Dermis microvascular lymphatic vessel endothelial cell (primary cell): ENCODE data around the gene SLC11A1. TPM values are rescaled to one million over a fixed set of nuclear protein-coding genes. Genes with fewer than 3 reads are reported as not detected.

Experiments used
- DNase-seq, 2 donors: peaks; one replicate each; pipeline versions ENCODE4 v3.0.0 to v3.0.0-alpha.2; 2010; ENCODE audit warnings: low read depth in 2 of 2
- total RNA-seq: library from RNA; depleted of rRNA; stranded (reverse); fragments of >200 nt; gene quantifications from 2 replicates; pipeline ENCODE4 v1.2.1, GENCODE V29; 2014

Gene SLC11A1
- total RNA-seq, 1 donor from 2014 or later: 0.13 TPM

DNA sequence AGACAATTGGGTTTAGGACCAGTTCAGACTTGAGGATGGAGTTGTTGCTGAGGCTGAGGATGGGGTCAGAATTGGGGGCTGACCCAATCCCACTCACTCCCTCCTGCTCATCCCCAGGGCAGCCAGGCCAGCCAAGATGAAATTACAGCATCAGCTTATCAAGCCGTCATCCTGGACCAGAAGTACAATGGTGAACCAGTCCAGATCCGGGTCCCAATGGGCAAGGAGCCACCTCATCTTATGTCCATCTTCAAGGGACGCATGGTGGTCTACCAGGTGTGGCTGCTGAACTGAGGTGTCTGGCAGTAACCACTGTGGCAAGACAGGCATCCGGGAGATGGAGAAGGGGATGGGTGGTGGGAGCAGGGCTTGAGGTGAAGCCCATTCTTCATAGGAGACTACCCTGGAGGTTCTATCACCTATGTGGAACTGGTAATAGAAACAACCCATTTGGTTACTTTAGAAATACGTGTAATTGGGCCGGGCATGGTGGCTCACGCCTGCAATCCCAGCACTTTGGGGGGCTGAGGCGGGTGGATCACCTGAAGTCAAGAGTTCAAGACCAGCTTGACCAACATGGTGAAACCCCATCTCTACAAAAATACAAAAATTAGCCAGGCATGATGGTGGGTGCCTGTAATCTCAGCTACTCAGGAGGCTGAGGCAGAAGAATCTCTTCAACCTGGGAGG, 50.7 kb downstream of the SLC11A1 start:
- no peak for DNase-seq

DNA sequence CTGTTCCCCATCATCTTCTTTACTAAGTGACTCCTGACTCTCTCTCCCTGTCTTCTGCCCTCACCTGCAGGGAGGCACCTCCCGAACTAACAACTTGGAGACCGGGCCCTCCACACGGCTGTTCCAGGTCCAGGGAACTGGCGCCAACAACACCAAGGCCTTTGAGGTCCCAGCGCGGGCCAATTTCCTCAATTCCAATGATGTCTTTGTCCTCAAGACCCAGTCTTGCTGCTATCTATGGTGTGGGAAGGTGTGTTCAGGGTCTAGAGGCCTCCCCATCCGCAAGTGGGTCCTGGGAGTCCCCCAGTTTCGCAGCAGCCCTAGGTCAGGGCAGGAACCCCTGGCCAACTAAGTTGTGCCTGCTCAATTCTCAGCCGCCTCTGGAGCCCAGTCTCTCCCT, 52.4 kb downstream of the SLC11A1 start:
- DNase-seq: no peak

DNA sequence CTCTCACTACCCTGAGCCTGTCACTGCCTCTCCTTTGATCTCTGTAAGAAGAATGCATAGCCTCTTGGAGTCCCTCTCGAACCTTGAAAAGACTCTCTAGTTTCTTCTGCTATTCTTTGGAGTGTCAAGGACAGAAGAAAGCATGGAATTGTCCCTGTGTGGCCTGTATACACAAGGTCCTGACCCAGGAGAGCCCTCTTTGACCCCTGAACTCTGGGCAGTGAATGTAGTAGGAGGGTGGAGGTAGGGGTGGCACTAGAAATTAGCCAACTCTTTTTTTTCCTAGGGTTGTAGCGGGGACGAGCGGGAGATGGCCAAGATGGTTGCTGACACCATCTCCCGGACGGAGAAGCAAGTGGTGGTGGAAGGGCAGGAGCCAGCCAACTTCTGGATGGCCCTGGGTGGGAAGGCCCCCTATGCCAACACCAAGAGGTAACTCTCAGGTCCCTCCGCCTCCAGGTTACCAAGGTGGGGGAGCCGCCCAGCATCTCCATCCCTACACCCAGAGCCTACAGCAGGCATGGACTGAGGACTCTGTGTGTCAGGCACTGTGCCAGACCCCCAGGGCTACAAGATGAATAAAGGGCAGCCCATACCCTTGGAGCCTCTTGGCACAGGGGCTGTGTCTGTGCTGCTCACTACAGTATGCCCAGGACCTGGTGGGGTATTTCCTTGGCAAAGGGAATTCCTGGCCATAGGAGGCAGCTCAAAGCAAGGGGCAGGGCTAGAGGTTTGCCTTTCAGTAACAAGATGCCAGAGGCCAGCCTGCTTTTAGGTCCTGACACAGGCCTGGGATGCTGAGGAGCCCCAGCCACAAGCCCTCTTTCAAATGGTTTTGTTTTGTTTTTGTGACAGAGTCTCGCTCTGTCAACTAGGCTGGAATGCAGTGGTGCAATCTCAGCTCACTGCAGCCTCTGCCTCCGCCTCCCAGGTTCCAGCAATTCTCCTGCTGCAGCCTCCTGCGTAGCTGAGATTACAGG, 53.2 kb downstream of the SLC11A1 start:
- no peak for DNase-seq

DNA sequence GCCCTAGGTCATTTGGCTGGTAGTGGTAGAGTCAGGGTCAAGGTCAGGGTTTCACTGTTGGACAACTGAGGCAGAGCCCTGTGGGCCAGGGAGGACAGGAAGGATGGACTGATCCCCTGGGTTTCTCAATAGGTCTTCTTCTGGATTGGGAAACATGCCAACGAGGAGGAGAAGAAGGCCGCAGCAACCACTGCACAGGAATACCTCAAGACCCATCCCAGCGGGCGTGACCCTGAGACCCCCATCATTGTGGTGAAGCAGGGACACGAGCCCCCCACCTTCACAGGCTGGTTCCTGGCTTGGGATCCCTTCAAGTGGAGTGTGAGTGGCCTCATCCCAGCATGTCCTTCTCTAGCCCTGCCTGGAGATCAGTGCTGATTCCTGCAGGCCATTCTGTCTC, 54.9 kb downstream of the SLC11A1 start:
- no peak for DNase-seq

DNA sequence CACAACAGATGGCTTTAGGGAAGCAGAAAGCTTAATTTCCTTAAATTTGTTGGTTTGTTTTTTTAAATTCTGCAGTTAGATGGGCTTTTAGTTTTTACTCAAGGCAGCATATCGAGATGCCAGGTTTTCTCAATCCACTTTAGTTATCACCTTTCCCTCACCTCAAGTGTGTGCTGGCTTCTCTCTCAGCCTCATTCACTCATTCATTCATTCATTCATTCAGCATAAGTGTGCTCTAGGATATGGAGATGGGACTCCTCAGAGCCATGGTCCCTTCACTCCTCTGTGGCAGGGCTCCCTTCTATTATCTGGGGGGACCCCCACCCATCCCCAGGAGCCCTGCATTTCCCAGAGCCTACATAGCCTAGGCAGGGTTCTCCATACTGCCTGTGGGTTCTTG, 55.9 kb downstream of the SLC11A1 start:
- DNase-seq: no peak

DNA sequence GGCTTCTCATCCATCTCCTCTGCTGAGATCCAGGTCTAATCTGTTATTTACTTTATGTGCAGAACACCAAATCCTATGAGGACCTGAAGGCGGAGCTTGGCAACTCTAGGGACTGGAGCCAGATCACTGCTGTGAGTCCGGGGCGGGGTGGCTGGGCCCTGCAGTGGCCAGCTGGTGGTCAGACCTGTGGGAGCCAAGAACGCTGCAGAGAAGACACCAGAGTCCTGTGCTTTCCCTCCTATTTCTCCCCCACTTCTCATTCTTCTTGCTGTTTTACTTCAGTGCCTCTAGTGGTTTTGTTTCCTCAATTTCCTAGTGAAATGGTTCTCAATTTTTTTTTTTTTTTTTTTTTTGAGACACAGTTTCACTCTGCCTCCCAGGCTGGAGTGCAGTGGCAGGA, 56.5 kb downstream of the SLC11A1 start:
- DNase-seq: no peak

DNA sequence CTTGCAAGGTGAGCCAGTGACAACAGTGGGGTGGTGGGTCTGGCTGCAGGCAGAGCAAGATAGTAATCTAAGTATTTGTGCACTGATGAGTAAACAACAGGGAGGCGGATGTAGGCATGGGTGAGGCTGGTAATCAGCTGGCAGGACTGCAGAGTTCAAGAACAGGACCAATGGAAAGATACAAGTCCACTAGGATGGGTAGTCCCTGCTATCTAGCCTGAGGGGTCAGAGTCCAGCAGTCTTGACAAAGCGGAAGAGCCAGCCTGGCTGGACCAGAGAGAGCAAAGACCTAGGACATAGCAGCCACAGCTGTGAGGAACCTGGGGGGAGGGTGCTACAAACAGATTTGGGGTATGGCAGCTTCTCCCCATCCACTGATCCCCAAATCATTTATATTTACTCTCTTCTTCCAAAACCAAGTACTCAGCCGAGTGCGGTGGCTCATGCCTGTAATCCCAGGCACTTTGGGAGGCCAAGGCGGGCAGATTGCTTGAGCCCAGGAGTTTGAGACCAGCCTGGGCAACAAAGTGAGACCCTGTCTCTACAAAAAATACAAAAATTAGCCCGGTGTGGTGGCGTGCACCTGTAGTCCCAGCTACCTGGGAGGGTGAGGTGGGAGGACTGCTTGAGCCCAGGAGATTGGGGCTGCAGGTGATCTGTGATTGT, 62.8 kb downstream of the SLC11A1 start:
- no peak for DNase-seq

DNA sequence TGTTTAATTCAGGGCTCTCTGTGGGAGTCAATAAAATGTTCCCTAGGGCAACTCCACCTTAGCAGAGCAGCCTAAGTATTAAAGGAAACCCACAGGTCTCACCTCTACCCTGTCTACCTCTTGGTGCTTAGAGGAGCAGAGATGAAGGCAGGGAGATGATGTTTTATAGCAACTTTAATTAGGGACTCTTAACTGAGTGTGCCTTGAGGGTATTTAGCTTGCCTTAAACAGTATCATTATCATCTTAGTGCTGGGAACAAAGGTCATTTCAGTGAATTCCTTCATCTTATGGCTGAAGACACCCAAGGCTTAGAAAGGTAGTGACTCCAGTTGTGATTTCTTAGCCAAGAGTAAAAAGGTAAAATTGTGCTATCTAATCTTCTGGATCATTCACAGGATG, 63.5 kb downstream of the SLC11A1 start:
- DNase-seq: no peak

Other genes starting within 250 kb of the SLC11A1 start
- not detected in 2 replicates for gene CXCR1, start 215.3 kb upstream of the SLC11A1 start, total RNA-seq
- 256 and 269 TPM in 2 replicates for gene ARPC2, start 165.1 kb upstream of the SLC11A1 start, total RNA-seq
- 0.13 TPM in 1 of 2 replicates, not detected in the other for gene GPBAR1, start 121.3 kb upstream of the SLC11A1 start, total RNA-seq
- 126 and 132 TPM in 2 replicates for gene AAMP, start 112.1 kb upstream of the SLC11A1 start, total RNA-seq
- 19.8 and 26.9 TPM in 2 replicates for gene PNKD, start 111.8 kb upstream of the SLC11A1 start, total RNA-seq
- 121 and 191 TPM in 2 replicates for gene TMBIM1, start 89.8 kb upstream of the SLC11A1 start, total RNA-seq
- gene CATIP, start 25.4 kb upstream of the SLC11A1 start, total RNA-seq: not detected in 2 replicates
- 48.9 and 91.0 TPM in 2 replicates for gene CTDSP1, start 17.6 kb downstream of the SLC11A1 start, total RNA-seq
- not detected in 2 replicates for gene VIL1, start 36.9 kb downstream of the SLC11A1 start, total RNA-seq
- gene USP37, start 186.1 kb downstream of the SLC11A1 start, total RNA-seq: 7.3 and 8.3 TPM in 2 replicates
- 46.3 and 53.9 TPM in 2 replicates for gene CNOT9, start 186.6 kb downstream of the SLC11A1 start, total RNA-seq
- 0.76 and 1.4 TPM in 2 replicates for gene PLCD4, start 225.6 kb downstream of the SLC11A1 start, total RNA-seq